ENCODE data around the gene LHPP. TPM values are rescaled to one million over a fixed set of nuclear protein-coding genes. Genes with fewer than 3 reads are reported as not detected.

LHPP gene
- total and polyA plus RNA-seq, 2 donors (not counting 1 experiment from before 2014, with no cell fraction given), result 10.2 to 15.6 TPM

- Histone ChIP-seq H3K27me3 (ENCODE audit: control insufficient read depth, insufficient read depth, low read length) (no peaks in the 10 kb centered on the region), H2AFZ (ENCODE audit: low read length) (no peak overlapping the region), H3K4me1 (ENCODE audit: control insufficient read depth, extremely low read depth, insufficient read depth, low read length) (no peaks in the 10 kb centered on the region), H4K20me1 (ENCODE audit: control insufficient read depth, extremely low read depth, insufficient read depth, low read length) (no peaks in the 10 kb centered on the region), H3K4me3 (replicated peaks in 1 of 4; ENCODE audit: control extremely low read depth in 1 of 4, insufficient read depth in 1 of 4, low read depth in 3 of 4, low read length in 4 of 4) (no peak overlapping the region), H3K27ac (ENCODE audit: insufficient read depth, low read length) (no peak overlapping the region), H3K9me3 (ENCODE audit: control insufficient read depth, insufficient read depth, low read depth, low read length) (no peaks in the 10 kb centered on the region), H3K9ac (ENCODE audit: insufficient read depth, low read length) (no peak overlapping the region), H3K79me2 (ENCODE audit: control insufficient read depth, insufficient read depth, low read length) (no peaks in the 10 kb centered on the region), H3K36me3 (ENCODE audit: control insufficient read depth, insufficient read depth, low read length) (no peaks in the 10 kb centered on the region), H3K4me2 (ENCODE audit: extremely low read depth, insufficient read depth, low read length) (no peak overlapping the region)
- TF ChIP-seq CTCF (conservative IDR thresholded peaks at IDR 0.05 in 1 of 2, IDR thresholded peaks at IDR 0.05 in 1 of 2; ENCODE audit: low read depth in 1 of 2, low read length in 2 of 2) (no peak), EZH2 (IDR thresholded peaks at IDR 0.05; ENCODE audit: low read length, missing control alignments) (no peak)
- DNase-seq (ENCODE audit: low read depth in 2 of 2), result no peak
Observed at GRCh38 chr10:124469956-124470484, 8.4 kb downstream of the LHPP start.

DNA sequence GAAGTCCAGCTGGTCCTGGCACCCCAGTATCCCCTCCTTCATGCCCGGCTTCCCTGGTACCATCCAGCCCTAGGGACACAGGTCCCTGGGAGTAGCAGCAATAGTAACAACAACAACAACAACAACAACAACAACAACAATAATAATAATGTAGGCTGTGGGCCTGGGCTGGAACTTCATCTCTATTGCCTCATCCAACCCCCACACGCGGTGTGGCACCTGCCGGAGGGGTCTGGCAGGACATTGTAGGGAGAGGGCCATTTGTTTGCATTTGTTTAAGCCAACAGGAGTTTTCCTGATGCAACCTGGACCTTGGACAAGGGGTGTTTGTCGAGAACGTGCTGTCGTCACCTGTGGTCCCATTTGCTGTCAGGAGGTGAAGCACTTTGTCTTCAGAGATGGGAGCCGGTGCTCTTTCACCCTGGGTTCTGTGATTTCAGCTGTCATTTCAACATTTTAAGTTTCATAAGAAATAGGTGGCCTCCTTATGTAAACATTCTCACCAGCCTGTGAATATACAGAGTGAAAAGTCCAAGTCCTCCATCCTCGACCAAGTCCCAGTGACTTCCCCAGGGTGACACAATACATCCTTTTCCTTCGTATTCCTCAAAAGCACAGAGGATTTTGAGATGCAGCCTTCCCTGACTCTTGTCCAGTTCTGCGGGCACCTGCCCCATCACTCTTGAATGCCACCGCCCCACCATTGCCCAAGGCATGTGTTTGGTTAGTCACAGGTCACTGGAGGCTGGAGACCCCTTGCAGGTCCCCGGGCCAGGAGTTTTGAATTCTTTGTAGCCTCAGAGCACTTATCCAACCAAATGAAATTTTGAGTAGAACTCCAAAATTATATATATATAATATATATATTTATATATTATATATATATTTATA lies 9.2 kb downstream of the LHPP start:
- Histone ChIP-seq H3K36me3 (ENCODE audit: control insufficient read depth, insufficient read depth, low read length) (no peaks in the 10 kb centered on the region), H3K9ac (ENCODE audit: insufficient read depth, low read length) (no peak overlapping the region), H3K79me2 (ENCODE audit: control insufficient read depth, insufficient read depth, low read length) (no peaks in the 10 kb centered on the region), H3K4me2 (ENCODE audit: extremely low read depth, insufficient read depth, low read length) (no peak overlapping the region), H3K4me1 (ENCODE audit: control insufficient read depth, extremely low read depth, insufficient read depth, low read length) (no peaks in the 10 kb centered on the region), H3K27me3 (ENCODE audit: control insufficient read depth, insufficient read depth, low read length) (no peaks in the 10 kb centered on the region), H3K27ac (ENCODE audit: insufficient read depth, low read length) (no peak overlapping the region), H4K20me1 (ENCODE audit: control insufficient read depth, extremely low read depth, insufficient read depth, low read length) (no peaks in the 10 kb centered on the region), H3K9me3 (ENCODE audit: control insufficient read depth, insufficient read depth, low read depth, low read length) (no peaks in the 10 kb centered on the region), H3K4me3 (replicated peaks in 1 of 4; ENCODE audit: control extremely low read depth in 1 of 4, insufficient read depth in 1 of 4, low read depth in 3 of 4, low read length in 4 of 4) (no peak overlapping the region), H2AFZ (ENCODE audit: low read length) (no peak overlapping the region)
- TF ChIP-seq EZH2 (IDR thresholded peaks at IDR 0.05; ENCODE audit: low read length, missing control alignments) (no peak), CTCF (conservative IDR thresholded peaks at IDR 0.05 in 1 of 2, IDR thresholded peaks at IDR 0.05 in 1 of 2; ENCODE audit: low read depth in 1 of 2, low read length in 2 of 2) (no peak)
- no peak for DNase-seq (ENCODE audit: low read depth in 2 of 2)

GRCh38 chr10:124472071-124472470 lies 10.4 kb downstream of the LHPP start:
- no peak for DNase-seq (ENCODE audit: low read depth in 2 of 2)
- Histone ChIP-seq H4K20me1 (ENCODE audit: control insufficient read depth, extremely low read depth, insufficient read depth, low read length) (no peaks in the 10 kb centered on the region), H3K79me2 (ENCODE audit: control insufficient read depth, insufficient read depth, low read length) (no peaks in the 10 kb centered on the region), H2AFZ (ENCODE audit: low read length) (no peak overlapping the region), H3K4me1 (ENCODE audit: control insufficient read depth, extremely low read depth, insufficient read depth, low read length) (no peaks in the 10 kb centered on the region), H3K4me3 (replicated peaks in 1 of 4; ENCODE audit: control extremely low read depth in 1 of 4, insufficient read depth in 1 of 4, low read depth in 3 of 4, low read length in 4 of 4) (no peak overlapping the region), H3K9ac (ENCODE audit: insufficient read depth, low read length) (no peak overlapping the region), H3K36me3 (ENCODE audit: control insufficient read depth, insufficient read depth, low read length) (no peaks in the 10 kb centered on the region), H3K27me3 (ENCODE audit: control insufficient read depth, insufficient read depth, low read length) (no peaks in the 10 kb centered on the region), H3K9me3 (ENCODE audit: control insufficient read depth, insufficient read depth, low read depth, low read length) (no peaks in the 10 kb centered on the region), H3K27ac (ENCODE audit: insufficient read depth, low read length) (no peak overlapping the region), H3K4me2 (ENCODE audit: extremely low read depth, insufficient read depth, low read length) (no peak overlapping the region)
- TF ChIP-seq CTCF (conservative IDR thresholded peaks at IDR 0.05 in 1 of 2, IDR thresholded peaks at IDR 0.05 in 1 of 2; ENCODE audit: low read depth in 1 of 2, low read length in 2 of 2), result no peak
